DOHH2 (cell line): Measurements from ENCODE around the gene PRRC2A.
A peak's percentile ranks its signal among the peaks of the same experiment; 100 is the strongest.

Experiments used
- H3F3A ChIP-seq: fragments of 200-600 bp; sonication (generic), shearing (Covaris generic); 2 replicates; pipeline ENCODE4 v1.6.0; 2016; ENCODE audit warnings: antibody characterized with exemption, mild to moderate bottlenecking; ENCODE audit not compliant: control insufficient read depth, insufficient read depth
- H3K27ac ChIP-seq: fragments of 200-600 bp; sonication (generic); 2 replicates; pipeline ENCODE4 v1.5.1; 2014; ENCODE audit warnings: low read depth, mild to moderate bottlenecking, low read length, moderate library complexity
- H3K27me3 ChIP-seq: fragments of 200-600 bp; sonication (generic); 2 replicates; pipeline ENCODE4 v1.6.1; 2014; ENCODE audit warnings: mild to moderate bottlenecking, low read length, mixed read lengths; ENCODE audit not compliant: control insufficient read depth
- H3K36me3 ChIP-seq: fragments of 200-600 bp; sonication (generic); 2 replicates; pipeline ENCODE4 v1.6.1; 2014; ENCODE audit warnings: mild to moderate bottlenecking, low read length, moderate library complexity, mixed read lengths; ENCODE audit not compliant: control insufficient read depth
- H3K4me1 ChIP-seq: fragments of 200-600 bp; sonication (generic); 2 replicates; pipeline ENCODE4 v1.6.1; 2014; ENCODE audit warnings: mild to moderate bottlenecking, low read length, mixed read lengths; ENCODE audit not compliant: control insufficient read depth
- H3K4me2 ChIP-seq: fragments of 200-600 bp; sonication (generic); 2 replicates; pipeline ENCODE4 v1.6.0; 2014; ENCODE audit warnings: mild to moderate bottlenecking, low read length, moderate library complexity
- H3K4me3 ChIP-seq: fragments of 200-600 bp; sonication (generic); 2 replicates; pipeline ENCODE4 v1.5.1; 2014; ENCODE audit warnings: mild to moderate bottlenecking, low read length, mixed read lengths
- H3K79me2 ChIP-seq: fragments of 200-600 bp; sonication (generic); 2 replicates; pipeline ENCODE4 v1.6.1; 2014; ENCODE audit warnings: mild to moderate bottlenecking, low read length, mixed read lengths; ENCODE audit not compliant: control insufficient read depth
- H3K9me2 ChIP-seq: fragments of 200-600 bp; sonication (generic); replicated peaks from 2 replicates; pipeline ENCODE4 v1.6.1; 2014; ENCODE audit warnings: mild to moderate bottlenecking, low read length, mixed read lengths; ENCODE audit not compliant: control insufficient read depth
- H3K9me3 ChIP-seq: fragments of 200-600 bp; sonication (generic); 2 replicates; pipeline ENCODE4 v1.6.1; 2014; ENCODE audit warnings: antibody characterized with exemption, low read length, mixed read lengths; ENCODE audit not compliant: control insufficient read depth, insufficient read depth
- H4K20me1 ChIP-seq: fragments of 200-600 bp; sonication (generic); 2 replicates; pipeline ENCODE4 v1.6.0; 2014; ENCODE audit warnings: low read depth, mild to moderate bottlenecking, antibody characterized with exemption, low read length, moderate library complexity; ENCODE audit not compliant: control insufficient read depth, insufficient read depth
- EZH2phosphoT487 ChIP-seq: fragments of 200-600 bp; sonication (generic); IDR thresholded peaks from 2 replicates; pipeline ENCODE4 v1.6.1; 2017; ENCODE audit warnings: borderline replicate concordance, mild to moderate bottlenecking, antibody characterized with exemption, low read length, moderate library complexity, mixed read lengths
- TF ChIP-seq, protein P1 (sequence below): fragments of 200-600 bp; sonication (generic); IDR thresholded peaks from one replicate; pipeline ENCODE4 v1.5.1; 2014; ENCODE audit warnings: antibody characterized with exemption, mild to moderate bottlenecking, low read depth, low read length; ENCODE audit not compliant: poor library complexity, severe bottlenecking

Gene PRRC2A

GRCh38 chr6:31579119-31579505 lies 41.4 kb upstream of the PRRC2A start:
- TF ChIP-seq, protein P1, sequence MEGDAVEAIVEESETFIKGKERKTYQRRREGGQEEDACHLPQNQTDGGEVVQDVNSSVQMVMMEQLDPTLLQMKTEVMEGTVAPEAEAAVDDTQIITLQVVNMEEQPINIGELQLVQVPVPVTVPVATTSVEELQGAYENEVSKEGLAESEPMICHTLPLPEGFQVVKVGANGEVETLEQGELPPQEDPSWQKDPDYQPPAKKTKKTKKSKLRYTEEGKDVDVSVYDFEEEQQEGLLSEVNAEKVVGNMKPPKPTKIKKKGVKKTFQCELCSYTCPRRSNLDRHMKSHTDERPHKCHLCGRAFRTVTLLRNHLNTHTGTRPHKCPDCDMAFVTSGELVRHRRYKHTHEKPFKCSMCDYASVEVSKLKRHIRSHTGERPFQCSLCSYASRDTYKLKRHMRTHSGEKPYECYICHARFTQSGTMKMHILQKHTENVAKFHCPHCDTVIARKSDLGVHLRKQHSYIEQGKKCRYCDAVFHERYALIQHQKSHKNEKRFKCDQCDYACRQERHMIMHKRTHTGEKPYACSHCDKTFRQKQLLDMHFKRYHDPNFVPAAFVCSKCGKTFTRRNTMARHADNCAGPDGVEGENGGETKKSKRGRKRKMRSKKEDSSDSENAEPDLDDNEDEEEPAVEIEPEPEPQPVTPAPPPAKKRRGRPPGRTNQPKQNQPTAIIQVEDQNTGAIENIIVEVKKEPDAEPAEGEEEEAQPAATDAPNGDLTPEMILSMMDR: no peak
- TF ChIP-seq EZH2phosphoT487: no peak

DNA sequence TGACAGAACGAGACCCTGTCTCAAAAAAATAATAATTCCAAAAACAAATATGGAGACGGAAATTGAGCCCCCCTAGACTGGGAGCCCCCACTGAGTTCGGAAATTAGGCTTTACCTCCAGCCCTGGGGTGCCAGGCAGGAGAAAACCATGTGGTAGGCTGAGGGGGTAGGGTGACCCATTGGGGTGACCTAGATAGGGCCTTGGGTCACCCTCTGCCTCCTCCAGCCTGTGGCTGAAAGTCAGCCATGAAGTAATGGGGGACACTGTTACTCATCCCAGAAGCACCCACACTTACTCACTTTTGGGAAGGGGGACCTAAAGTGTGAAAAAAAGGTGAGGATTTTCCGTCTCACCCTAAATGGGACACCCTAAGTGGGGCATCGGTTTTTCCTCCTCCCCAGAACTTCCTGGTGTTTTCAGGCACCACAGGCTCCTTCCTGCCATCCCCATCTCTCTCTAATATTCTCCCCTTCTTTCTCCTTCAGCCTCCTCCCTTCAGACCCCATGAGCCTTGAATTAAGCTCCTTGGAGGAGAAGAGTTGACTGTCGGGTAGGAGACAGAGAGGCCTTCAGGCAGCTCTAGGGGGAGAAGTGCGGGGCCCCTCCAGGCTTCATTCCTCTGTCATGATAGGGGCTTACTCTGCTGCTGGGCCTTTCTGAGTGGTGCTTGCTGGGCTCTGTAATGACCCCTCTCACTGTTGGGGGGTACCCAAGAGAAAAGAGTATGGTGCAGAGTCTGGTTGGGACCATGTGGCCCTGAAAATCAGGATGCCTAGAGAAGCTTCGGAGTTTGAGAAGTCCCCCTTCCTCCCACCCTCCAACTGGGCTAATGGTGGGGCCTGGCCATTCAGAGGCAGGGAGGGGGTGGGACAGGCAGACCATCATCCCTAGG lies 40.7 kb upstream of the PRRC2A start:
- H3K9me2 ChIP-seq: no peaks in the 10 kb centered on the region
- H3F3A ChIP-seq: peaks cover 5% of the 10 kb centered on the region
- no peaks in the 10 kb centered on the region for H3K79me2 ChIP-seq
- H3K27ac ChIP-seq: no peak overlapping the region
- no peaks in the 10 kb centered on the region for H4K20me1 ChIP-seq
- H3K36me3 ChIP-seq: no peaks in the 10 kb centered on the region
- H3K4me3 ChIP-seq: peak overlapping the region; percentile 84; the same call in 1 of the 2 replicates
- peaks cover 62% of the 10 kb centered on the region for H3K4me1 ChIP-seq
- H3K9me3 ChIP-seq: no peaks in the 10 kb centered on the region
- peak overlapping the region; percentile 92 for H3K4me2 ChIP-seq
- H3K27me3 ChIP-seq: peaks cover 67% of the 10 kb centered on the region
- no peak for TF ChIP-seq EZH2phosphoT487
- TF ChIP-seq, protein P1: no peak

More at GRCh38 chr6:31579119-31579505, 41.4 kb upstream of the PRRC2A start:
- H3K4me1 ChIP-seq: peaks cover 60% of the 10 kb centered on the region
- H3K4me3 ChIP-seq: no peak overlapping the region
- no peaks in the 10 kb centered on the region for H3K79me2 ChIP-seq
- no peaks in the 10 kb centered on the region for H4K20me1 ChIP-seq
- no peak overlapping the region for H3K4me2 ChIP-seq
- H3K27ac ChIP-seq: no peak overlapping the region
- H3F3A ChIP-seq: peaks cover 3% of the 10 kb centered on the region; the same call in 1 of the 2 replicates
- no peaks in the 10 kb centered on the region for H3K9me3 ChIP-seq
- no peaks in the 10 kb centered on the region for H3K9me2 ChIP-seq
- H3K27me3 ChIP-seq: peaks cover 74% of the 10 kb centered on the region
- no peaks in the 10 kb centered on the region for H3K36me3 ChIP-seq

DNA sequence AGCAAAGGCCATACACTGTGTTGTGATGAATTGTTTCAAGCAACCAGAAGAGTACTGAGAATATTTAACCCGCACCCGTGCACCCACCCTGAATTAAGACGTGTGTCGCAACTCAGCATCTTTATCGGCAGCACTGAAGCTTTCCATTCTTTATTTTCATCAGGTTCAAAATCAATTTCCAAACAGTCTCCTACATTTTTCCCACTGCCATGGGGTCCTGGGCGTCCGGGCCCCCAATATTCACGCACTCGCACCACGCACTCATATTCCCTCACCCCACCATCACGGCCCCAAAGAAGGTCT lies 40.1 kb upstream of the PRRC2A start:
- peaks cover 9% of the 10 kb centered on the region for H3F3A ChIP-seq
- no peaks in the 10 kb centered on the region for H4K20me1 ChIP-seq
- TF ChIP-seq, protein P1: no peak
- no peak for TF ChIP-seq EZH2phosphoT487
- no peaks in the 10 kb centered on the region for H3K9me2 ChIP-seq
- no peaks in the 10 kb centered on the region for H3K79me2 ChIP-seq
- no peaks in the 10 kb centered on the region for H3K36me3 ChIP-seq
- H3K4me2 ChIP-seq: peak overlapping the region; percentile 92
- H3K4me3 ChIP-seq: peak overlapping the region; percentile 84
- no peak overlapping the region for H3K27ac ChIP-seq
- H3K9me3 ChIP-seq: no peaks in the 10 kb centered on the region
- H3K27me3 ChIP-seq: peaks cover 61% of the 10 kb centered on the region
- peaks cover 62% of the 10 kb centered on the region for H3K4me1 ChIP-seq
